Thyroid gland (tissue), 4 donors: ENCODE data around the gene CORT. TPM values are rescaled to one million over a fixed set of nuclear protein-coding genes. Genes with fewer than 3 reads are reported as not detected.

Source experiments
- DNase-seq, 2 donors: peaks; one replicate each; pipeline ENCODE4 v3.0.0-alpha.2; 2019
- H3K27ac ChIP-seq, 3 donors: fragments of 200-600 bp; sonication (generic); 1 replicate in 2 of 3; 2 replicates in 1 of 3; pipeline ENCODE4 v1.5.1; 2016 to 2019; ENCODE audit warnings: mild to moderate bottlenecking in 1 of 3, moderate library complexity in 1 of 3
- H3K27me3 ChIP-seq: fragments of 200-600 bp; sonication (generic); one replicate; pipeline ENCODE4 v1.5.1; 2019
- H3K36me3 ChIP-seq, 2 donors: fragments of 200-600 bp; sonication (generic); one replicate each; pipeline ENCODE4 v1.5.1; 2016 to 2019
- H3K4me1 ChIP-seq, 2 donors: fragments of 200-600 bp; sonication (generic); one replicate each; pipeline ENCODE4 v1.5.1; 2017 to 2019
- H3K4me3 ChIP-seq, 3 donors: fragments of 200-600 bp; sonication (generic); replicated peaks in 1 of 3; 1 replicate in 2 of 3; 2 replicates in 1 of 3; pipeline ENCODE4 v1.5.1; 2016; ENCODE audit warnings: mild to moderate bottlenecking in 1 of 3
- H3K9me3 ChIP-seq: fragments of 200-600 bp; sonication (generic); one replicate; pipeline ENCODE4 v1.5.1; 2017
- POLR2A ChIP-seq, 2 donors: fragments of 450-650 bp; IDR thresholded peaks; one replicate each; pipeline ENCODE4 v1.6.1; 2017; ENCODE audit warnings: antibody characterized with exemption in 2 of 2, mild to moderate bottlenecking in 2 of 2, moderate library complexity in 1 of 2
- WGBS, 2 donors: methylation state at CpG; one replicate each; pipeline ENCODE4 v1.1.5; 2017; 5-methylcytosine and 5-hydroxymethylcytosine counted together
- intact Hi-C: fragments of 100-400 bp; cut with DNase I; formaldehyde crosslinking; loops from one replicate; pipeline ENCODE4 v1.15.1; 2023
- total RNA-seq, 4 donors: library from RNA; depleted of rRNA; stranded (reverse); fragments of >200 nt; gene quantifications; one replicate each; pipeline ENCODE4 v1.2.3, GENCODE V29; 2016
- TF ChIP-seq, protein P1 (sequence below), 6 experiments: fragments of 200-600 bp in 3 of 6; fragments of 450-650 bp in 3 of 6; sonication (generic) in 3 of 6; IDR thresholded peaks; one replicate each; pipeline ENCODE4 v1.5.1; 2016 to 2019; ENCODE audit warnings: antibody characterized with exemption in 6 of 6, mild to moderate bottlenecking in 2 of 6, inconsistent platforms in 1 of 6, moderate library complexity in 1 of 6

Gene CORT
- total RNA-seq, 4 donors from 2014 or later, result 0.54 to 0.89 TPM; not detected in 2

DNA sequence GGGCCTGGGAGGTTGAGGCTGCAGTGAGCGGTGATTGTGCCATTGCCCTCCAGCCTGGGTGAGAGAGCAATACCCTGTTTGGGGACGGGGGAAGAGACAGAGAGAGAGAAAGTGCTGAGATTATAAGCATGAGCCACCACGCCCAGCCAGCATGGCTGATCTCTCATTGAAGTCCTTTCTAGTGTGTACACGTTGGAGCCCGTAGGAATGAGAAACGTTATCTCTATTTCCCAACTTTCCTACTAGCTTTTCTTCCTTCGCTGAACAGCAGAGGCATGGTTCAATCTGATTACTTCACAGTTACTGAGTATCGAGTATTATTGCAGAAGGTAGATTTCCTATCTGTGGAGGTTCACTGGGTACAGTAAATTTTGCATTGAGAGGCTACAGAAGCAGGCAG lies 29.5 kb downstream of the CORT start:
- TF ChIP-seq POLR2A (IDR thresholded peaks at IDR 0.05), result no peak
- TF ChIP-seq, protein P1, sequence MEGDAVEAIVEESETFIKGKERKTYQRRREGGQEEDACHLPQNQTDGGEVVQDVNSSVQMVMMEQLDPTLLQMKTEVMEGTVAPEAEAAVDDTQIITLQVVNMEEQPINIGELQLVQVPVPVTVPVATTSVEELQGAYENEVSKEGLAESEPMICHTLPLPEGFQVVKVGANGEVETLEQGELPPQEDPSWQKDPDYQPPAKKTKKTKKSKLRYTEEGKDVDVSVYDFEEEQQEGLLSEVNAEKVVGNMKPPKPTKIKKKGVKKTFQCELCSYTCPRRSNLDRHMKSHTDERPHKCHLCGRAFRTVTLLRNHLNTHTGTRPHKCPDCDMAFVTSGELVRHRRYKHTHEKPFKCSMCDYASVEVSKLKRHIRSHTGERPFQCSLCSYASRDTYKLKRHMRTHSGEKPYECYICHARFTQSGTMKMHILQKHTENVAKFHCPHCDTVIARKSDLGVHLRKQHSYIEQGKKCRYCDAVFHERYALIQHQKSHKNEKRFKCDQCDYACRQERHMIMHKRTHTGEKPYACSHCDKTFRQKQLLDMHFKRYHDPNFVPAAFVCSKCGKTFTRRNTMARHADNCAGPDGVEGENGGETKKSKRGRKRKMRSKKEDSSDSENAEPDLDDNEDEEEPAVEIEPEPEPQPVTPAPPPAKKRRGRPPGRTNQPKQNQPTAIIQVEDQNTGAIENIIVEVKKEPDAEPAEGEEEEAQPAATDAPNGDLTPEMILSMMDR (IDR thresholded peaks at IDR 0.05), result no peak
- WGBS, 2 donors, result 76 to 81% methylated on average over 8 of the region's 8 CpGs
- H3K9me3 ChIP-seq, result no peaks in the 10 kb centered on the region
- intact Hi-C loops, result no loop called here
- DNase-seq, result no peak
- no peak overlapping the region for H3K27ac ChIP-seq
- H3K4me1 ChIP-seq, result peaks cover 4 to 7% of the 10 kb centered on the region in 2 donors
- no peaks in the 10 kb centered on the region for H3K36me3 ChIP-seq
- H3K27me3 ChIP-seq, result no peaks in the 10 kb centered on the region
- no peak overlapping the region for H3K4me3 ChIP-seq

DNA sequence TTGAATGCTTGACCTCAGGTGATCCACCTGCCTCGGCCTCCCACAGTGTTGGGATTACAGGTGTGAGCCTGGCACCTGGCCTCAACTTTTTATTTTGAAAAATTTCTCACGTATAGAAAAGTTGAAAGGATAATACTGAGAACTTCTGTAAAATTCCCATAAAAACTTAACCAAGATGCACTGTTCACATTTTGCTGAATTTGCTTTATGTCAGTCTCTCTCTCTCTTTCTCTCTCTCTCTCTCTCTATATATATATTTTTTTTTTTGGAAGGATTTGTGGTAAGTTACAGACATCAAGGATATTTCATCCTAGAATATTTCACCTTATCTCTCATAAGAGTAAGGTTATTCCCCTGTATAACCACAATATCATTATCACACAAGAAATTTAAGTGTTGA lies 30.8 kb downstream of the CORT start:
- intact Hi-C loops, result no loop called here

DNA sequence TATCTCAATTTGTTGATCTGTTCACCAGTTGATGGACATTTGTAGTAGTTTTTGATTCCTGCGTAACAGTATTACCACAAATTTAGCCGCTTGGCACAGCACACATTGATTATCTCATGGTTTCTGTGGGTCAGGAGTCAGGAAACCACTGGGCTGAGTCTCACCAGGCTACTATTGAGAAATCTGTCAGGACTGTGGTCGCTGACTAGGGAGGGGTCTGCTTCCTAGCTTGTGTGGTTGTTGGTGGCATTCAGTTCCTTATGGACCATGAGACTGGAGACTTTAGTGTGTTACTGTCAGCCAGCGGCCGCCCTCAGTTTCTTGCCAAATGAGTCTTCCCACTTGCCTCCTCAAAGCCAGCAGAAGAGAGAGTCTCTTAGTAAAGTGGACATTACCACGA lies 34.7 kb downstream of the CORT start:
- no peak for DNase-seq
- H3K36me3 ChIP-seq, result no peaks in the 10 kb centered on the region
- 88 to 91% methylated on average over 4 to 6 of the region's 6 CpGs for WGBS, 2 donors
- TF ChIP-seq POLR2A (IDR thresholded peaks at IDR 0.05), result no peak
- TF ChIP-seq, protein P1 (IDR thresholded peaks at IDR 0.05), result no peak
- no peak overlapping the region for H3K4me3 ChIP-seq
- no peaks in the 10 kb centered on the region for H3K9me3 ChIP-seq
- H3K4me1 ChIP-seq, result peaks cover under 1 to 2% of the 10 kb centered on the region in 2 donors
- H3K27ac ChIP-seq, result no peak overlapping the region
- no peaks in the 10 kb centered on the region for H3K27me3 ChIP-seq
- intact Hi-C loops, result no loop called here

More for the DNA sequence above, 30.8 kb downstream of the CORT start:
- Histone ChIP-seq H3K27me3 (no peaks in the 10 kb centered on the region), H3K27ac (no peak overlapping the region), H3K4me1 (peaks cover 4 to 6% of the 10 kb centered on the region in 2 donors), H3K36me3 (no peaks in the 10 kb centered on the region), H3K9me3 (no peaks in the 10 kb centered on the region), H3K4me3 (no peak overlapping the region)
- no peak for TF ChIP-seq POLR2A (IDR thresholded peaks at IDR 0.05)
- TF ChIP-seq, protein P1 (IDR thresholded peaks at IDR 0.05), result no peak
- DNase-seq, result no peak
- WGBS, 2 donors, result 93 to 95% methylated on average over 2 of the region's 2 CpGs

DNA sequence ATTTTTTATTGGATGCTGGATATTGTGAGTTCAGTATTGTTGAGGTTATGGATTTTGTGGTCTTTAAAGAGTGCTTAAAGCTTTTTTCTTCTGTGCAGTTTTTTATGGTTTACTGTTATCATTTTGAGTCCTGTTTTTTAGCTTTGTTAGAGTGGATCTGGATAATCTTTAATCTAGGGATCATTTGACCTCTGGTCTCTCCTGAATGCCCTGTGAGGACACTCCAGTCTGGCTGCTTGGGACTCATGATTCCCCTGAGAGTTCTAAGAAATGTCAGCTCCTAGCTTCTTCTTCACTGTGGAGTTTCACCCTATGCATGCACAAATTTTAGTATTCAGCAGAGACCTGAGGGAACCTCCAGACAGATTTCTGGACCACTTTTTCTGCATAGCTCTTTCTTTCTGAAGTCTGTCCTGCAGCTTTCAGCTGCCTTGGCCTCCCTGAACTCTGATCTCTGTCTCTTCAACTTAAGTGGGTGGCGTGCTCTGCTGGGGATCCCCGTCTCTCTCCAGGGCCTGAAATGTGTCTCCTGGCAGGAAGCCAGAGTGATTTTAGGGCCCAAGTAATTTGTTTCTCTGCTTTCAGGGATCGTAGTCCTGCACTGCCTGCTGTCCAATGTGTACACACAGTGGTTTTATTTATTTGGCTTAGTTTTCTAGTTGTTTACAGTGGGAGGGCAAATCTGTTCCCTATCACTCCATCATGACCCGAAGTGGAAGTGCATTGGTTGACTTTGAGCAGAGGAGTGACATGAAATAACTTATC lies 39.6 kb downstream of the CORT start:
- H3K27ac ChIP-seq, result no peak overlapping the region
- TF ChIP-seq, protein P1 (IDR thresholded peaks at IDR 0.05), result no peak
- TF ChIP-seq POLR2A (IDR thresholded peaks at IDR 0.05), result no peak
- peak; percentile 37 to 61 for DNase-seq
- no peaks in the 10 kb centered on the region for H3K36me3 ChIP-seq
- intact Hi-C loops, result loop anchor here (5.0 kb wide), 2 partner anchors 57 to 378 kb away; partner anchors contain the start of gene CENPS
- H3K9me3 ChIP-seq, result no peaks in the 10 kb centered on the region
- 15 to 17% methylated on average over 3 of the region's 4 CpGs for WGBS, 2 donors
- H3K4me1 ChIP-seq, result peaks cover 8 to 13% of the 10 kb centered on the region in 2 donors
- H3K27me3 ChIP-seq, result no peaks in the 10 kb centered on the region
- no peak overlapping the region for H3K4me3 ChIP-seq

DNA sequence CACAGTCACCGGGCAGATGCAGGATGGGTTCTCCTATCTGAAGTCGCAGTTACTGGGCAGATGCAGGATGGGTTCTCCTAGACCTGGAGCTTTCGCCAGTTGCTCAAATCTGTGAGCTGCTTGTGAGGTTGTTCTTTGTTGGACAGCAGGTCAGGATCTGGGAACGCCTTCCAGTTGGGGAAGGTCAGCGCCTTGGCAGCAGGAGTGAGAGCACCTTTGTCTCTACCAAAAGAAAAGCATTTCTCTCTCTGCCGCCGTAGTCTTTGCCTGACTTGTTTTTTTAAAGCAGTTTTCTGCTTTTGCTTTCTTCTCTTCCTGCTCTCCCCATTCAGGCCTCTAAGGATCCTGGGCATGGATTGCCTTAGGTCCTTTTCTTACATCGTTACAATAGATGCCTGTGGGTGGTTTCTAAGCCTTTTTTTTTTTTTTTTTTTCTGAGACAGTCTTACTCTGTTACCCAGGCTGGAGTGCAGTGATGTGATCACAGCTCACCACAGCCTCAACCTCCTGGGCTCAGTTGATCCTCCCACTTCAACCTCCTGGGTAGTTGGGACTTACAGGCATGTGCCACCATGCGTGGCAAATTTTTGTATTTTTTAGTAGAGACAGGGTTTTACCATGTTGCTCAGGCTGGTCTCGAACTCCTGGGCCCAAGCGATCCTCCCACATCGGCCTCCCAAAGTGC lies 40.6 kb downstream of the CORT start:
- Histone ChIP-seq H3K27ac (no peak overlapping the region), H3K27me3 (no peaks in the 10 kb centered on the region), H3K9me3 (no peaks in the 10 kb centered on the region), H3K4me1 (peaks cover 14 to 21% of the 10 kb centered on the region in 2 donors), H3K36me3 (no peaks in the 10 kb centered on the region), H3K4me3 (no peak overlapping the region)
- TF ChIP-seq, protein P1 (IDR thresholded peaks at IDR 0.05), result no peak
- TF ChIP-seq POLR2A (IDR thresholded peaks at IDR 0.05), result no peak
- intact Hi-C loops, result loop anchor here (5.0 kb wide), 2 partner anchors 58 to 377 kb away; partner anchors contain the start of gene CENPS
- peak in 1 of 2 donors; percentile 26 for DNase-seq
- WGBS, 2 donors, result 65 to 72% methylated on average over 12 of the region's 12 CpGs
